GM13976 (cell line): ENCODE measurements around the gene SLIT3.

ENCODE experiments used
- DNase-seq: peaks from one replicate; pipeline ENCODE4 v3.0.0; 2012; ENCODE audit warnings: low spot score
- CTCF ChIP-seq: IDR thresholded peaks from 2 replicates; pipeline ENCODE4 v1.5.1; 2012; ENCODE audit warnings: borderline replicate concordance, mild to moderate bottlenecking; ENCODE audit not compliant: insufficient read depth; ENCODE audit errors: extremely low read depth, missing control alignments, control extremely low read depth
- in situ Hi-C: fragments of 300-500 bp; cut with MboI; formaldehyde crosslinking; loops from one replicate; pipeline ENCODE4 v1.12.0; 2022; ENCODE audit warnings: low sequenced_read_pairs, mixed read lengths, inconsistent platforms; ENCODE audit not compliant: unreplicated experiment

Gene SLIT3

GRCh38 chr5:168943091-168943884 lies 357.7 kb downstream of the SLIT3 start:
- no peak for DNase-seq
- in situ Hi-C loops: no loop called here
- no peak for TF ChIP-seq CTCF

- in situ Hi-C loops: no loop called here
These were observed 359.0 kb downstream of the SLIT3 start for GRCh38 chr5:168941901-168942300.

GRCh38 chr5:168940712-168941111 lies 360.2 kb downstream of the SLIT3 start:
- DNase-seq: no peak
- in situ Hi-C loops: no loop called here
- TF ChIP-seq CTCF: no peak

More at GRCh38 chr5:168941901-168942300, 359.0 kb downstream of the SLIT3 start:
- no peak for TF ChIP-seq CTCF
- DNase-seq: no peak

GRCh38 chr5:168939887-168940544 lies 360.9 kb downstream of the SLIT3 start:
- no peak for DNase-seq
- no peak for TF ChIP-seq CTCF
- in situ Hi-C loops: no loop called here

GRCh38 chr5:168939156-168939800 lies 361.7 kb downstream of the SLIT3 start:
- TF ChIP-seq CTCF: no peak
- no peak for DNase-seq
- in situ Hi-C loops: no loop called here

- DNase-seq: no peak
- TF ChIP-seq CTCF: no peak
- in situ Hi-C loops: no loop called here
These were observed 364.4 kb downstream of the SLIT3 start for GRCh38 chr5:168936511-168936910.
